Measurements from ENCODE around the gene HAND2. TPM values are rescaled to one million over a fixed set of nuclear protein-coding genes. Genes with fewer than 3 reads are reported as not detected.

Gene HAND2
- total and polyA plus RNA-seq, 2 experiments from 2014 or later, result 0.15 TPM; not detected in 1

DNA sequence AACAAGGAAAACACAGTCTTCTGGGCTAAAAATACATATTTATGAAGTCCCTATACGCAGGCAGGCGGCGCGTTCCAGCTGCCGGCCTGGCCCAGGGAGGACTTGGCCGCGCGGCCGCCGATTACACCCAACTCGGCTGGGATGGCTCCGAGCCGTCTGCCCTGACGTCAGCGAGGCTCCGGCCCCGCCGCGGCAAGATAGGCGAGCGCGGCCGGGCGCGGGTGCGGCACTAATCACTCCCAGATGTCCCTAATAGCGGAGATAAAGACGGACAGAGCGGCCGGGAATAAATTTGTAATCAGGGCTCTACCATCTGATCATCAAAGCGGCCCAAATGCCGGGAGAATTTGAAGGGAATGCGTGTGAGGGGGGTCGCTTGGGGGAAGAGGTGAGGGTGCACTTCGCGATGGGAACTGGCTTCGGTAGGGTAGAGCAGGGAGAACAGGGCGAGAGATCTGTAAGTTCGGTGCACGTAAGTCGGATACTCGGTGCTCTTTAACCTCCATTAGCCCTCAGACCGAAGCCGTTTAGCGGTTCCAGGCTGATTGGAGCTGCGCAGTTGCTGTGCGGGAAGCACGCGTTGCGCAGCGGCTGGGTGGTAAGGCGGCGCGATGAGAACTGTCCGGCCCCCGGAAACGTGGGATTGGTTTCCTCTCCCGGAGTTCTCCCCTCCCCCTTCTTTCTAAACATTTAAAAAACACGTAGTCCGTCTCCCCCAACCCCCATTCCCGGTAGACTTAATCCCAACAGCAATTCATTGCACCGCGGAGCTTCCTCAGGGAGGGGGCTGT, 7.7 kb downstream of the HAND2 start:
- Histone ChIP-seq H4K20me1 (replicated peaks; ENCODE audit: insufficient read depth) (peaks cover 39% of the 10 kb centered on the region), H3K4me1 (ENCODE audit: insufficient read depth) (peaks cover 76% of the 10 kb centered on the region), H3K4me3 (peak overlapping the region; percentile 57), H3K9me2 (ENCODE audit: insufficient read depth) (no peaks in the 10 kb centered on the region), H3K4me2 (peak overlapping the region; percentile 80), H2AFZ (peak overlapping the region; percentile 80), H3K79me2 (replicated peaks; ENCODE audit: insufficient read depth) (no peaks in the 10 kb centered on the region), H3F3A (replicated peaks; ENCODE audit: low read depth) (peaks cover 22% of the 10 kb centered on the region), H3K27me3 (ENCODE audit: insufficient read depth) (peaks cover 100% of the 10 kb centered on the region), H3K27ac (ENCODE audit: low read depth) (no peak overlapping the region), H3K36me3 (ENCODE audit: insufficient read depth) (no peaks in the 10 kb centered on the region)
- peak overlapping the region; percentile 67 for H3K4me3 Mint-ChIP-seq
- H3K4me1 Mint-ChIP-seq, result peaks cover 66% of the 10 kb centered on the region
- H3K9me3 Mint-ChIP-seq, result no peaks in the 10 kb centered on the region; the same call in 1 of the 3 replicates
- peaks cover 100% of the 10 kb centered on the region for H3K27me3 Mint-ChIP-seq (ENCODE audit: insufficient read depth, low read depth, poor library complexity)
- TF ChIP-seq EZH2phosphoT487 (IDR thresholded peaks at IDR 0.05; ENCODE audit: unreplicated experiment) (peak; percentile 15), CREB1 (CRISPR knock-in tag; IDR thresholded peaks at IDR 0.05; ENCODE audit: low read depth) (peak; percentile 79), EZH2 (IDR thresholded peaks at IDR 0.05; ENCODE audit: low read depth, unreplicated experiment) (peak; percentile 92)
- TF ChIP-seq, protein P1, sequence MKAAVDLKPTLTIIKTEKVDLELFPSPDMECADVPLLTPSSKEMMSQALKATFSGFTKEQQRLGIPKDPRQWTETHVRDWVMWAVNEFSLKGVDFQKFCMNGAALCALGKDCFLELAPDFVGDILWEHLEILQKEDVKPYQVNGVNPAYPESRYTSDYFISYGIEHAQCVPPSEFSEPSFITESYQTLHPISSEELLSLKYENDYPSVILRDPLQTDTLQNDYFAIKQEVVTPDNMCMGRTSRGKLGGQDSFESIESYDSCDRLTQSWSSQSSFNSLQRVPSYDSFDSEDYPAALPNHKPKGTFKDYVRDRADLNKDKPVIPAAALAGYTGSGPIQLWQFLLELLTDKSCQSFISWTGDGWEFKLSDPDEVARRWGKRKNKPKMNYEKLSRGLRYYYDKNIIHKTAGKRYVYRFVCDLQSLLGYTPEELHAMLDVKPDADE (IDR thresholded peaks at IDR 0.05), result no peak
- no peak overlapping the region for H3K27ac Mint-ChIP-seq
- peak; percentile 25 for ATAC-seq
- peak; percentile 81 for DNase-seq (ENCODE audit: low spot score)
- no peaks in the 10 kb centered on the region; the same call in 2 of the 3 replicates for H3K36me3 Mint-ChIP-seq (ENCODE audit: low read depth)

DNA sequence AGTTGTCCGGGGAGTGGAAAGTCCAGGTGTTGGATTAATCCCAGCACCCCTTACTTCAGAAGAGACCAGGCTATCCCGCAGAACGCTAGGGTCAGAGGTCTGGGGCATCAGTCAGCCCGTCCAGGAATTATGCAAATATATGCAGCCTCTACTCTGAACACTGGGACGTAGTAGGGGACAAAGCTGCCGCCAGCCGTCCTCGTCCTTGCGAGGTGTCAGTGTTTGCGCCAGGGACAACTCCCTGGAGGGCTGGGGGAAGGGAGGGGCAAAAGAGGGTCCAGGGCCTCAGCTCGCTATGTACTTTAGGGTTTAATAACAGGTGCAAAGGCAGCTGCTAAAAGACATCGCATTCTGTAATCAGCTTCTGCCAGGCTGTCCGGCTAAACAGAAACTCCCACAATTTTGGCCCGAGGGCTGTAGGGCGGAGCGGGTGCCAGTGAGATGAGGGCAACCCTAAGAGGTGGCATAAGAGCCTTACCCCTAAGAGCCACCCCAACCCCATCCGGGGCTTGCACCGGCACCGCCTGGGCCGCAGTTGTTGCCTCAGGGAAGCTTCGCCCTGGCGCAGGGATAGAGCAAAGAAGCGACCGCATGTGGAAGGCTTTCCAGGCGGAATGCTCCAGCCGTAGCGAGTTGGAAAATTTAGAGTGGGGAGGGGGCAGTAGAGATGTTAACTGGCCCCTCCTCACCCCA, 8.4 kb downstream of the HAND2 start:
- no peaks in the 10 kb centered on the region for H3K79me2 ChIP-seq (replicated peaks; ENCODE audit: insufficient read depth)
- H3F3A ChIP-seq (replicated peaks; ENCODE audit: low read depth), result peaks cover 25% of the 10 kb centered on the region
- peaks cover 40% of the 10 kb centered on the region for H4K20me1 ChIP-seq (replicated peaks; ENCODE audit: insufficient read depth)
- peaks cover 75% of the 10 kb centered on the region for H3K4me1 ChIP-seq (ENCODE audit: insufficient read depth)
- peak overlapping the region; percentile 80 for H3K4me2 ChIP-seq
- peaks cover 100% of the 10 kb centered on the region for H3K27me3 Mint-ChIP-seq (ENCODE audit: insufficient read depth, low read depth, poor library complexity)
- H3K4me1 Mint-ChIP-seq, result peaks cover 66% of the 10 kb centered on the region
- peak; percentile 79 for TF ChIP-seq EZH2 (IDR thresholded peaks at IDR 0.05; ENCODE audit: low read depth, unreplicated experiment)
- TF ChIP-seq POLR2AphosphoS5 (IDR thresholded peaks at IDR 0.05; ENCODE audit: low read depth), result no peak
- TF ChIP-seq, protein P2, sequence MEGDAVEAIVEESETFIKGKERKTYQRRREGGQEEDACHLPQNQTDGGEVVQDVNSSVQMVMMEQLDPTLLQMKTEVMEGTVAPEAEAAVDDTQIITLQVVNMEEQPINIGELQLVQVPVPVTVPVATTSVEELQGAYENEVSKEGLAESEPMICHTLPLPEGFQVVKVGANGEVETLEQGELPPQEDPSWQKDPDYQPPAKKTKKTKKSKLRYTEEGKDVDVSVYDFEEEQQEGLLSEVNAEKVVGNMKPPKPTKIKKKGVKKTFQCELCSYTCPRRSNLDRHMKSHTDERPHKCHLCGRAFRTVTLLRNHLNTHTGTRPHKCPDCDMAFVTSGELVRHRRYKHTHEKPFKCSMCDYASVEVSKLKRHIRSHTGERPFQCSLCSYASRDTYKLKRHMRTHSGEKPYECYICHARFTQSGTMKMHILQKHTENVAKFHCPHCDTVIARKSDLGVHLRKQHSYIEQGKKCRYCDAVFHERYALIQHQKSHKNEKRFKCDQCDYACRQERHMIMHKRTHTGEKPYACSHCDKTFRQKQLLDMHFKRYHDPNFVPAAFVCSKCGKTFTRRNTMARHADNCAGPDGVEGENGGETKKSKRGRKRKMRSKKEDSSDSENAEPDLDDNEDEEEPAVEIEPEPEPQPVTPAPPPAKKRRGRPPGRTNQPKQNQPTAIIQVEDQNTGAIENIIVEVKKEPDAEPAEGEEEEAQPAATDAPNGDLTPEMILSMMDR (conservative IDR thresholded peaks at IDR 0.05; ENCODE audit: low read depth in 2 of 2), result no peak
- TF ChIP-seq NANOG (IDR thresholded peaks at IDR 0.05; ENCODE audit: borderline replicate concordance), result no peak
- peak; percentile 79 for TF ChIP-seq EZH2phosphoT487 (IDR thresholded peaks at IDR 0.05; ENCODE audit: unreplicated experiment)
- H3K27ac Mint-ChIP-seq, result no peak overlapping the region
- H2AFZ ChIP-seq, result no peak overlapping the region
- peak overlapping the region; percentile 67; the same call in 2 of the 3 replicates for H3K4me3 Mint-ChIP-seq
- DNase-seq (ENCODE audit: low spot score) (peak; percentile 35), ATAC-seq (no peak)
- H3K27me3 ChIP-seq (ENCODE audit: insufficient read depth), result peaks cover 100% of the 10 kb centered on the region
- H3K4me3 ChIP-seq, result peak overlapping the region; percentile 57
- H3K36me3 Mint-ChIP-seq (ENCODE audit: low read depth), result no peaks in the 10 kb centered on the region; the same call in 2 of the 3 replicates
- H3K27ac ChIP-seq (ENCODE audit: low read depth), result no peak overlapping the region
- H3K9me2 ChIP-seq (ENCODE audit: insufficient read depth), result no peaks in the 10 kb centered on the region
- H3K9me3 Mint-ChIP-seq, result no peaks in the 10 kb centered on the region; the same call in 1 of the 3 replicates
- no peaks in the 10 kb centered on the region for H3K36me3 ChIP-seq (ENCODE audit: insufficient read depth)

Measured in GM23338 (cell line).